GM12864 (cell line): Measurements from ENCODE around the gene ERICH2.
"Not testable (repeated sequence)": the region's sequence is repeated elsewhere in the genome, so short reads cannot be mapped to it uniquely, and the experiment has no call there.

Experiments used
- DNase-seq: peaks from one replicate; pipeline ENCODE4 v3.0.0-alpha.2; 2011; ENCODE audit warnings: low read depth
- H3K4me3 ChIP-seq: 2 replicates; pipeline ENCODE4 v1.5.1; 2011; ENCODE audit warnings: mild to moderate bottlenecking, low read depth, low read length, control low read depth
- CTCF ChIP-seq: IDR thresholded peaks from 2 replicates; pipeline ENCODE4 v1.5.1; 2011; ENCODE audit warnings: low read depth, mild to moderate bottlenecking, moderate library complexity, low read length, control low read depth, inconsistent platforms; ENCODE audit errors: missing control alignments

Gene ERICH2

GRCh38 chr2:170770008-170770605, at the start of gene ERICH2:
Gene ERICH2 (plus strand): TSS chr2:170770378. CDS start chr2:170770682, 304 bp downstream.
- peak; percentile 11 for TF ChIP-seq CTCF
- peak within 1 kb of the TSS; percentile 65 for H3K4me3 ChIP-seq
- DNase-seq = no peak

GRCh38 chr2:170721678-170722077, 48.5 kb upstream of the ERICH2 start:
- DNase-seq = no peak
- no peak for TF ChIP-seq CTCF
- H3K4me3 ChIP-seq = no peak overlapping the region

- no peak for TF ChIP-seq CTCF
- H3K4me3 ChIP-seq = no peak overlapping the region
- DNase-seq = no peak
These were observed 47.9 kb upstream of the ERICH2 start for GRCh38 chr2:170722301-170722700.

GRCh38 chr2:170723446-170723958, 46.7 kb upstream of the ERICH2 start:
- TF ChIP-seq CTCF = no peak
- no peak for DNase-seq
- no peak overlapping the region for H3K4me3 ChIP-seq

- TF ChIP-seq CTCF = no peak
- no peak overlapping the region for H3K4me3 ChIP-seq
- DNase-seq = no peak
These were observed 36.2 kb upstream of the ERICH2 start for GRCh38 chr2:170733798-170734600.

- not testable (repeated sequence) for H3K4me3 ChIP-seq, DNase-seq
These were observed 35.6 kb upstream of the ERICH2 start for GRCh38 chr2:170734601-170735000.

GRCh38 chr2:170736628-170737027, 33.5 kb upstream of the ERICH2 start:
- no peak for DNase-seq
- TF ChIP-seq CTCF = no peak
- H3K4me3 ChIP-seq = no peak overlapping the region
